Astrocyte of the spinal cord (primary cell): ENCODE data around the gene B3GAT3.
"Not testable (repeated sequence)": the region's sequence is repeated elsewhere in the genome, so short reads cannot be mapped to it uniquely, and the experiment has no call there.

ENCODE experiments used
- DNase-seq: peaks from one replicate; pipeline ENCODE4 v3.0.0; 2011; ENCODE audit warnings: low read depth, low spot score
- H3K4me3 ChIP-seq: 2 replicates; pipeline ENCODE4 v1.5.1; 2011; ENCODE audit warnings: low read depth, mild to moderate bottlenecking, low read length, moderate library complexity
- in situ Hi-C: cut with HindIII; loops from 2 replicates; pipeline ENCODE4 v1.10.0; 2017; ENCODE audit warnings: low sequenced_read_pairs
- TF ChIP-seq, protein P1 (sequence below): IDR thresholded peaks from 2 replicates; pipeline ENCODE4 v1.5.1; 2012; ENCODE audit warnings: low read depth, mild to moderate bottlenecking, low read length, inconsistent platforms

The B3GAT3 gene

DNA sequence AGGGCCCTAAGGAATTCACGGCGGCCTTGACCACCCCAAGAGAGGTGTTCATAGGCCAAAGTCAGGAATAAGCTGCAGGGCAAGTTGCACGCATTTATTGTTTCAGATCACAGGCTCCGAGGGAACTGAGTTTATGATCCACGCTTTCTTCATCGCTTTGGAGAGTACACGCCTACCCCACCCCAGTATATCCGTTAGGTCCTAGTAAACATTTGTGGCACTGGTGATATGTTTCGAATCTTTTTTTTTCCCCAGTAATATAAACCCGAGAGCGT is 23.8 kb upstream of the B3GAT3 start:
- no peak for DNase-seq
- TF ChIP-seq, protein P1, sequence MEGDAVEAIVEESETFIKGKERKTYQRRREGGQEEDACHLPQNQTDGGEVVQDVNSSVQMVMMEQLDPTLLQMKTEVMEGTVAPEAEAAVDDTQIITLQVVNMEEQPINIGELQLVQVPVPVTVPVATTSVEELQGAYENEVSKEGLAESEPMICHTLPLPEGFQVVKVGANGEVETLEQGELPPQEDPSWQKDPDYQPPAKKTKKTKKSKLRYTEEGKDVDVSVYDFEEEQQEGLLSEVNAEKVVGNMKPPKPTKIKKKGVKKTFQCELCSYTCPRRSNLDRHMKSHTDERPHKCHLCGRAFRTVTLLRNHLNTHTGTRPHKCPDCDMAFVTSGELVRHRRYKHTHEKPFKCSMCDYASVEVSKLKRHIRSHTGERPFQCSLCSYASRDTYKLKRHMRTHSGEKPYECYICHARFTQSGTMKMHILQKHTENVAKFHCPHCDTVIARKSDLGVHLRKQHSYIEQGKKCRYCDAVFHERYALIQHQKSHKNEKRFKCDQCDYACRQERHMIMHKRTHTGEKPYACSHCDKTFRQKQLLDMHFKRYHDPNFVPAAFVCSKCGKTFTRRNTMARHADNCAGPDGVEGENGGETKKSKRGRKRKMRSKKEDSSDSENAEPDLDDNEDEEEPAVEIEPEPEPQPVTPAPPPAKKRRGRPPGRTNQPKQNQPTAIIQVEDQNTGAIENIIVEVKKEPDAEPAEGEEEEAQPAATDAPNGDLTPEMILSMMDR = no peak
- peak overlapping the region; percentile 96 for H3K4me3 ChIP-seq
- in situ Hi-C loops = no loop called here

DNA sequence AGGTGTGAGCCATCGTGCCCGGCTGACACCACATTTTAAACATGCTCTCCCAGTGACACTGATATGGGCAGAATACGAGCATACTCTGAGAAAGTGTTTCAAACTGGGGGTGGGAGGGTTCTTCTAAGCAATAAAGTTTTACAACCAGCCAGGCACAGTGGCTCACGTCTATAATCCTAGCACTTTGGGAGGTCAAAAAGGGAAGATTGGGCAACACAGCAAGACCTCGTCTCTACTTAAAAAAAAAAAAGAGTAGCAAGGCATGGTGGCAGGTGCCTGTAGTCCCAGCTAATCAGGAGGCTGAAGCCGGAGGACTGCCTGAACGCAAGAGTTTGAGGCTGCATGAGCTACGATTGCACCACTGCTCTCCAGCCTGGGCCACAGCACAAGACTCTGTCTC is 22.4 kb upstream of the B3GAT3 start:
- TF ChIP-seq, protein P1 = no peak

DNA sequence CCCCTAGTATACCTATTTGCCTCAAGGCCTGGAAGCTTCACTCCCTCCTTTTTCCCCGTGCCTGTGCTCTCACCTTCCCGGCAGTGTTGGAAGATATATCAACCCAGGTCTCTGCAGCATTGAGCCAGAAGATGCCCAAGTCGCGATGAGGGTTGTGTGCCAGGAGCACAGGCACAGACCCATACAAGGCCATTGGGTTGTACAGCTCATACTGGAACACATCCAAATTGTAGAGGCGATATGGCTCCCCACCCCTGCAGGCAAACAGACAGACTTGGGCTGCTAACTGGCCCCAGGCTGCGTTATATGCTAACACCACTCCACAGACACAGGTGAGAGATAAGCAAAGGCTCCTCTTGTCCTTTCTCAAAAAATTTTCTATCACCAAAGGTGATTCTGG is 10.7 kb upstream of the B3GAT3 start:
- H3K4me3 ChIP-seq = no peak overlapping the region
- TF ChIP-seq, protein P1 = no peak
- in situ Hi-C loops = no loop called here
- DNase-seq = no peak

More for the DNA sequence above, 22.4 kb upstream of the B3GAT3 start:
- no peak overlapping the region for H3K4me3 ChIP-seq
- DNase-seq = no peak
- in situ Hi-C loops = no loop called here

DNA sequence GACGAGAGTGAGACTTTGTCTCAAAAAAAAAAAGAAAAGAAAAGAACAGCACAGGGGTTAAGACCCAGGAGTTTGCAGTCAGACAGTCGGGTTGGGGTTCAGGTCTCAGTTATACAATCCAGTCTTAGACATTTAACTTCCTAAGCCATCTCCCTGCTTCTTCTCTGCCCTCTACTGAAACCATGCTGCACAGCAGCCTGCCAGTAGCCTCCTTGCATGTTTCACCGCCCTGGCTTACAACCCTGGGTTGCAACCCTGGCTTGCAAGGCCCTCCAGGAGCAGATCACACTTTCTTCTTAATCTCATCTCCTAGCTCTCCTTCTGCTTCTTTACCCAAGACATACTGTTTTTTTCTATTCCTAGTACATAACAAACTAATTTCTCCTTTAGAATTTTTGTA is 5.9 kb upstream of the B3GAT3 start:
- H3K4me3 ChIP-seq = no peak overlapping the region
- TF ChIP-seq, protein P1 = no peak
- no peak for DNase-seq
- in situ Hi-C loops = no loop called here

DNA sequence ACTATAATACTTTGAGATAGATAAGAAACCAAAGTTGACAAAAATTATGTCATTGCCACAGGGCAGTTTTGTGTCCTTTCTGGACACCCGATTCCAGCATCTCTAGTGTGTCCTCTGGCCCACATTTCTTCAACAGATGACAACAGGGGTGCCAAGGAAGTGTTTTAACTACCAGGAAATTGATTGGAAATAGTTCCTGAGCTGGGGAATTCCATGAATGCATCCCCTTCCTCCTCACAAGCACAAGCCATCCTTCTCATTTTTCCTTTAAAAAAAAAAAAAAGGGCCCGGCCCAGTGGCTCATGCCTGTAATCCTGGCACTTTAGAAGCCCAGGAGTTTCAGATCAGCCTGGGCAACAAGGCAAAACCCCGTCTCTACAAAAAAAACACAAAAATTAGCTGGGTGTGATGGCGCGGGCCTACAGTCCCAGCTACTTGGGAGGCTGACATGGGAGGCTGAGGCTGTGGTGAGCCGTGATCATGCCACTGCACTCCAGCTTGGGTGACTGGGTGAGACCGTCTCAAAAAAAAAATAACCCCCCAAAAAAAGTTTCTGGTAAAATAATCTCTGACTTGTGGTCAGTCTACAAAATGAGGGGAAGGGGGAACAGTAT is 797 bp upstream of the B3GAT3 start:
- in situ Hi-C loops = no loop called here
- TF ChIP-seq, protein P1 = no peak
- no peak for DNase-seq
- no peak overlapping the region for H3K4me3 ChIP-seq

DNA sequence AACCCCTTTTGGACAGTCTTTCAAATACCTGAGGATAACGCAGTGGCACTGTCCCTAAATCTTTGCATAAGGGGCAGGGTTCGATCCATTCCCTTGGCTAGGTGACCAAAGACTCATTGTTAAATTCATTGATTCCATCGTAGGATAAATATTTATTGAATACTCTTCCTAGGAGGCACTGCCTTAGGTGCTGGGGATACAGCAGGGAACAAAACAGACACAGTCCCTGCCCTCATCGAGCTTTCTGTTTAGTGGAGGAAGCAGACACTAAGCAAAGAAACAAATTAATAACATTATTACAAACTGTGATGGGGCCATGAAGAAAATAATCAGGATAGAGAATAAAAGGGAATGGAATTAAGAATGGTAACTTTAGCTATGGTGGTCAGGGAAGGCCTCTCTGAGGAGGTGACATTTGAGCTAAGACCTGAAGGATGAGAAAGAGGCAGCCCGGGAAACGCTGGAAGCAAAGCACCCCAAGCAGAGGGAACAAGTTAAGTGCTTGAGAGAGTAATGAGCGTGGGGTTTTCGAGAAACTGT is 689 bp downstream of the B3GAT3 start:
- H3K4me3 ChIP-seq = peak overlapping the region; percentile 82
- TF ChIP-seq, protein P1 = no peak
- in situ Hi-C loops = no loop called here
- no peak for DNase-seq

DNA sequence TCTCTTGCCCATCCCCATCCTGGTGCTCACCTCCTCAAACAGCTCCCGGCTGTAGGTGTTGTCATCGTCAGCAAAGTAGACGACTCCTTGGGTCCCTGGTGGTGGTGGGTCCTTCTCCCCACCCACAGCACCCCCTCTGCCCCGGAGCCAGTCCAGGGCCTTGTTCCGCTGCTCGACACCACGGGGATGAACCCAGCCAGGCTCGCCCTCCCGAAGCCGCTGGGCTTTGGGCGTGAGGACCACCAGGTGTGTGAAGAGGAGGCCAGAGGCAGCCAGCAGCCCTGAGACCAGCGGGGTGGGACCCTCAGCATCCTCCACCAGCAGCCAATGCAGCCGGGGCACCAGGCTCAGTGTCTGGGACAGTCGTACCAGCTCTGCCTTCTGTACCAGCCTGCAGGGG is 4.8 kb downstream of the B3GAT3 start:
- in situ Hi-C loops, H3K4me3 ChIP-seq, DNase-seq: not testable (repeated sequence)
